Measurements from ENCODE around the gene TMEM259.

Gene TMEM259

GRCh38 chr19:1068009-1069001 lies 47.4 kb upstream of the TMEM259 start:
- Histone ChIP-seq H3F3A (ENCODE audit: insufficient read depth) (peaks cover 40% of the 10 kb centered on the region), H3K9ac (ENCODE audit: low read length) (peak overlapping the region; percentile 96), H3K4me3 (ENCODE audit: insufficient read depth, low read length, poor library complexity, severe bottlenecking) (peak overlapping the region; percentile 88), H3K36me3 (ENCODE audit: low read length) (no peaks in the 10 kb centered on the region), H3K79me2 (ENCODE audit: insufficient read depth, low read length) (peaks cover 21% of the 10 kb centered on the region), H4K20me1 (ENCODE audit: low read depth, low read length) (no peaks in the 10 kb centered on the region), H3K4me2 (ENCODE audit: low read depth, low read length, poor library complexity, severe bottlenecking) (peak overlapping the region; percentile 74), H3K9me2 (replicated peaks; ENCODE audit: insufficient read depth, low read length) (no peaks in the 10 kb centered on the region), H3K27ac (ENCODE audit: low read depth, low read length) (peak overlapping the region; percentile 89), H2AFZ (ENCODE audit: low read depth, low read length, severe bottlenecking) (no peak overlapping the region), H3K9me3 (ENCODE audit: insufficient read depth, low read length) (no peaks in the 10 kb centered on the region), H3K27me3 (ENCODE audit: low read length) (no peaks in the 10 kb centered on the region)
- TF ChIP-seq, protein P1, sequence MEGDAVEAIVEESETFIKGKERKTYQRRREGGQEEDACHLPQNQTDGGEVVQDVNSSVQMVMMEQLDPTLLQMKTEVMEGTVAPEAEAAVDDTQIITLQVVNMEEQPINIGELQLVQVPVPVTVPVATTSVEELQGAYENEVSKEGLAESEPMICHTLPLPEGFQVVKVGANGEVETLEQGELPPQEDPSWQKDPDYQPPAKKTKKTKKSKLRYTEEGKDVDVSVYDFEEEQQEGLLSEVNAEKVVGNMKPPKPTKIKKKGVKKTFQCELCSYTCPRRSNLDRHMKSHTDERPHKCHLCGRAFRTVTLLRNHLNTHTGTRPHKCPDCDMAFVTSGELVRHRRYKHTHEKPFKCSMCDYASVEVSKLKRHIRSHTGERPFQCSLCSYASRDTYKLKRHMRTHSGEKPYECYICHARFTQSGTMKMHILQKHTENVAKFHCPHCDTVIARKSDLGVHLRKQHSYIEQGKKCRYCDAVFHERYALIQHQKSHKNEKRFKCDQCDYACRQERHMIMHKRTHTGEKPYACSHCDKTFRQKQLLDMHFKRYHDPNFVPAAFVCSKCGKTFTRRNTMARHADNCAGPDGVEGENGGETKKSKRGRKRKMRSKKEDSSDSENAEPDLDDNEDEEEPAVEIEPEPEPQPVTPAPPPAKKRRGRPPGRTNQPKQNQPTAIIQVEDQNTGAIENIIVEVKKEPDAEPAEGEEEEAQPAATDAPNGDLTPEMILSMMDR (IDR thresholded peaks at IDR 0.05; ENCODE audit: insufficient read depth, low read length, poor library complexity, severe bottlenecking): no peak
- no peak for TF ChIP-seq EZH2phosphoT487 (conservative IDR thresholded peaks at IDR 0.05; ENCODE audit: low read length)

DNA sequence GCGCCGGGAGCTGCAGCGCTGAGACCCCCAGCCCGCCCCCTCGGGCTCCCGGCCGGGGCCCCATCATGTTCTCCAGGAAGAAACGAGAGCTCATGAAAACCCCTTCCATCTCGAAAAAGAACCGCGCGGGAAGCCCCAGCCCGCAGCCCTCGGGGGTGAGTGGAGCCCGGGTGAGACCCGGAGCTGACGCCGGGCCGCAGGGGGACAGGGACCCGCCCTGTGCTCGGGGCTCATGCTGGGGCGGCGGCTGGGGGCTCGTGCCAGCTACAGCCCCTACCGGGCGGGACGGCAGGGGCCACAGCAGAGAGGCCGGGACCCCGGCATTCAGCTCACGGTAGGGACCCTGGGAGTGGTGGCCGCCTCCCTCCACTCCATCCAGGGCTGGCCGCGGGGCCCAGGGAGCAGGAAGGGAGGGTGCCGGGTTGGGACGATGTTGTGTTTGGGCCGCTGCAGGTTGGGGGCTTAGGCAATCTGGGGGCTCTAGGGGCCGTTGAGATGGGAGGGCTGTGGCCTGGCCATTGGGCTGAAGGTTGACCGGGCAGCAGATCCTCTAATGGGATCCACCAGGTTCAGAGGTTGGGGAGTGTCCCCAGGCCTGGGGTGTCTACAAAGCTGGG lies 46.5 kb upstream of the TMEM259 start:
- H3K36me3 ChIP-seq (ENCODE audit: low read length): no peaks in the 10 kb centered on the region
- H2AFZ ChIP-seq (ENCODE audit: low read depth, low read length, severe bottlenecking): peak overlapping the region; percentile 13
- H3K9me3 ChIP-seq (ENCODE audit: insufficient read depth, low read length): no peaks in the 10 kb centered on the region
- H3K9ac ChIP-seq (ENCODE audit: low read length): peak overlapping the region; percentile 96
- H3K79me2 ChIP-seq (ENCODE audit: insufficient read depth, low read length): peaks cover 21% of the 10 kb centered on the region
- peak overlapping the region; percentile 89 for H3K27ac ChIP-seq (ENCODE audit: low read depth, low read length)
- no peaks in the 10 kb centered on the region for H3K27me3 ChIP-seq (ENCODE audit: low read length)
- H4K20me1 ChIP-seq (ENCODE audit: low read depth, low read length): no peaks in the 10 kb centered on the region
- H3K4me2 ChIP-seq (ENCODE audit: low read depth, low read length, poor library complexity, severe bottlenecking): peak overlapping the region; percentile 74
- H3F3A ChIP-seq (ENCODE audit: insufficient read depth): peaks cover 36% of the 10 kb centered on the region
- H3K9me2 ChIP-seq (replicated peaks; ENCODE audit: insufficient read depth, low read length): no peaks in the 10 kb centered on the region
- TF ChIP-seq, protein P1 (IDR thresholded peaks at IDR 0.05; ENCODE audit: insufficient read depth, low read length, poor library complexity, severe bottlenecking): no peak
- no peak for TF ChIP-seq EZH2phosphoT487 (conservative IDR thresholded peaks at IDR 0.05; ENCODE audit: low read length)
- H3K4me3 ChIP-seq (ENCODE audit: insufficient read depth, low read length, poor library complexity, severe bottlenecking): peak overlapping the region; percentile 88

GRCh38 chr19:1066748-1067340 lies 45.9 kb upstream of the TMEM259 start, which contains the start of gene ARHGAP45:
TSS of gene ARHGAP45 (plus strand) at chr19:1067167. CDS start at chr19:1067406, 239 bp downstream.
- H4K20me1 ChIP-seq (ENCODE audit: low read depth, low read length): no peaks in the 10 kb centered on the region

More at GRCh38 chr19:1066748-1067340, 45.9 kb upstream of the TMEM259 start, which contains the start of gene ARHGAP45:
- H3K9ac ChIP-seq (ENCODE audit: low read length): peak within 1 kb of the TSS; percentile 96
- peak within 1 kb of the TSS; percentile 88 for H3K4me3 ChIP-seq (ENCODE audit: insufficient read depth, low read length, poor library complexity, severe bottlenecking)
- H3K27me3 ChIP-seq (ENCODE audit: low read length): no peaks in the 10 kb centered on the region
- H3K36me3 ChIP-seq (ENCODE audit: low read length): no peaks in the 10 kb centered on the region
- H3F3A ChIP-seq (ENCODE audit: insufficient read depth): peaks cover 31% of the 10 kb centered on the region
- no peaks in the 10 kb centered on the region for H3K9me2 ChIP-seq (replicated peaks; ENCODE audit: insufficient read depth, low read length)
- H3K79me2 ChIP-seq (ENCODE audit: insufficient read depth, low read length): peaks cover 21% of the 10 kb centered on the region
- no peaks in the 10 kb centered on the region for H3K9me3 ChIP-seq (ENCODE audit: insufficient read depth, low read length)
- H3K4me2 ChIP-seq (ENCODE audit: low read depth, low read length, poor library complexity, severe bottlenecking): peak within 1 kb of the TSS; percentile 74
- H3K27ac ChIP-seq (ENCODE audit: low read depth, low read length): peak within 1 kb of the TSS; percentile 89
- TF ChIP-seq, protein P1 (IDR thresholded peaks at IDR 0.05; ENCODE audit: insufficient read depth, low read length, poor library complexity, severe bottlenecking): no peak
- TF ChIP-seq EZH2phosphoT487 (conservative IDR thresholded peaks at IDR 0.05; ENCODE audit: low read length): no peak
- peak within 1 kb of the TSS; percentile 13 for H2AFZ ChIP-seq (ENCODE audit: low read depth, low read length, severe bottlenecking)
